ENCODE measurements around the gene PAK6.

Gene PAK6

GRCh38 chr15:40278026-40278425 lies 39.2 kb downstream of the PAK6 start:
- FAIRE-seq = no peak

- FAIRE-seq = peak; percentile 83
Measured at GRCh38 chr15:40279437-40280141, 40.7 kb downstream of the PAK6 start.

GRCh38 chr15:40280260-40281056 lies 41.6 kb downstream of the PAK6 start:
- FAIRE-seq = no peak

GRCh38 chr15:40281057-40281800 lies 42.4 kb downstream of the PAK6 start:
- no peak for FAIRE-seq

GRCh38 chr15:40281801-40282146 lies 42.9 kb downstream of the PAK6 start:
- no peak for FAIRE-seq

GRCh38 chr15:40282147-40282868 lies 43.4 kb downstream of the PAK6 start:
- FAIRE-seq = no peak

- FAIRE-seq = no peak
Measured at GRCh38 chr15:40282869-40283614, 44.2 kb downstream of the PAK6 start, which contains the start of gene ANKRD63. ANKRD63 (minus strand) TSS chr15:40283064; CDS start chr15:40282586, 478 bp downstream.

GRCh38 chr15:40283615-40284300 lies 44.9 kb downstream of the PAK6 start:
- no peak for FAIRE-seq

GRCh38 chr15:40285151-40285550 lies 46.3 kb downstream of the PAK6 start:
- FAIRE-seq = peak; percentile 8

- FAIRE-seq = no peak
Measured at GRCh38 chr15:40285554-40286011, 46.7 kb downstream of the PAK6 start.

GRCh38 chr15:40286061-40286532 lies 47.2 kb downstream of the PAK6 start:
- FAIRE-seq = no peak

- no peak for FAIRE-seq
Measured at GRCh38 chr15:40286794-40287193, 47.9 kb downstream of the PAK6 start.

GRCh38 chr15:40287505-40287904 lies 48.6 kb downstream of the PAK6 start:
- no peak for FAIRE-seq

- no peak for FAIRE-seq
Measured at GRCh38 chr15:40287968-40288367, 49.1 kb downstream of the PAK6 start.

GRCh38 chr15:40289140-40289775 lies 50.4 kb downstream of the PAK6 start:
- no peak for FAIRE-seq

- FAIRE-seq = no peak
Measured at GRCh38 chr15:40290545-40290917, 51.7 kb downstream of the PAK6 start.

- no peak for FAIRE-seq
Measured at GRCh38 chr15:40290918-40291574, 52.2 kb downstream of the PAK6 start.

GRCh38 chr15:40292246-40292645 lies 53.4 kb downstream of the PAK6 start:
- FAIRE-seq = no peak

GRCh38 chr15:40293006-40293405 lies 54.1 kb downstream of the PAK6 start:
- FAIRE-seq = no peak
